Stimulated activated CD4-positive, alpha-beta T cell treated with anti-CD3 and anti-CD28 coated beads, Interleukin-12 subunit alpha, Interleukin-12 subunit beta, amount 100 ng/mL, for 24 hours (primary cell): ENCODE measurements around the gene CCDC134.
A peak's percentile ranks its signal among the peaks of the same experiment; 100 is the strongest.
"Not testable (repeated sequence)": the region's sequence is repeated elsewhere in the genome, so short reads cannot be mapped to it uniquely, and the experiment has no call there.

ENCODE experiments used
- DNase-seq, 2 experiments: peaks; one replicate each; pipeline ENCODE4 v3.0.0-alpha.2; 2020; ENCODE audit warnings: low read depth in 2 of 2

The CCDC134 gene

DNA sequence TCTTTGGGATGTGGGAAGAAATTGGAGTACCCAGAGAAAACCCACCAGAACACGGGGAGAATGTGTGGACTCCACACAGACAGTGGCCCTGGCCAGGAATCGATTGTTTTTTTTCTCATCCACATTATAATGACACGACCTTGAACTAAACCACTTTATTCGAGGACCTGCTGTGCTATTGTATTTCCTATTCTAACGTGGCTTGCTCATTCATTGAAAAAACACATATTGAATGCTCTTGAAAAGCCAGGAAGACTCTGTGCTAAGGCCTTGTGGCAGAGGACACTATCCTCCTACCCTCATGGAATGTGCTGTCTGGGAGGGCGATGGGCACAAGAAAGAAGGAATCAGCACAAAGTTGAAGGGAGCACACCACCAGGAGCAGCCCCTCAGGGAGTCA is 23.3 kb downstream of the CCDC134 start:
- DNase-seq, result no peak

DNA sequence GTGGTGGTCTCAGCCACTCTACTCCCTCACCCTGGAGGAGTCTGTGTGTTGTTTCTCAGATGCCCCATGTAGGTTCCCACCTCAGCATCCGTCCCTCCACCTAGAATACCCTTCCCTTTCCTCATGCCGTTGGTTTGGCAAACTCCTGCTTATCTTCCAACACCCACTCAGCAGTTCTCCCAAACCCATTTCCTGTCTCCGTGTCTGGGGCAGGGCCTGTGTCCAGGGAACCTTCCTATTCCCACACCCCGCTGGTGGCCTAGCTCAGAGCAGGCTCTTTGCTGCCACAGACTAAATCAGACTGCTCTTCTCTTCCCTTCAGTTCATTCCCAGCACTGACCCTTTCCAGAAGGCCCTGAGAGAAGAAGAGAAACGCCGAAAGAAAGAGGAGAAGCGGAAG is 24.9 kb downstream of the CCDC134 start:
- no peak for DNase-seq

DNA sequence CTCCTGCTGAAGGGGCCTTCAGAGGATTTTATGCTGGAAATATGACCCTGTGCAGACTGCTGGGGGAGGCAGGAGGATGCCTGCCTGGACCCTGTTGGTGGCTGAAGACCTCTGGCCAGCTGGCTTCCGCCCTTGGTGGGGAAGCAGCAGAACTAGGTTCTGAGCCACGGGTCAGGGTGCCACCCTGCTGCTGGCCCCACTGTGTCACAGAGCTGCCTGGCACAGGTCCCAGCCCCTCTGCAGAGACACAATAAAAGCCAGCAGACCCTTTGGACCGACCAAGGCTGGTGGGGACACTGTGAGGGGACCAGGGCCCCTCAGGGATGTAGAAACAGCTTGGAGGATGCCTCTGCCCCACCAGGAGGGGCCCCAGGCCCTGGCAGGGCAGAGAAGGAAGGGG is 25.5 kb downstream of the CCDC134 start:
- no peak for DNase-seq

DNA sequence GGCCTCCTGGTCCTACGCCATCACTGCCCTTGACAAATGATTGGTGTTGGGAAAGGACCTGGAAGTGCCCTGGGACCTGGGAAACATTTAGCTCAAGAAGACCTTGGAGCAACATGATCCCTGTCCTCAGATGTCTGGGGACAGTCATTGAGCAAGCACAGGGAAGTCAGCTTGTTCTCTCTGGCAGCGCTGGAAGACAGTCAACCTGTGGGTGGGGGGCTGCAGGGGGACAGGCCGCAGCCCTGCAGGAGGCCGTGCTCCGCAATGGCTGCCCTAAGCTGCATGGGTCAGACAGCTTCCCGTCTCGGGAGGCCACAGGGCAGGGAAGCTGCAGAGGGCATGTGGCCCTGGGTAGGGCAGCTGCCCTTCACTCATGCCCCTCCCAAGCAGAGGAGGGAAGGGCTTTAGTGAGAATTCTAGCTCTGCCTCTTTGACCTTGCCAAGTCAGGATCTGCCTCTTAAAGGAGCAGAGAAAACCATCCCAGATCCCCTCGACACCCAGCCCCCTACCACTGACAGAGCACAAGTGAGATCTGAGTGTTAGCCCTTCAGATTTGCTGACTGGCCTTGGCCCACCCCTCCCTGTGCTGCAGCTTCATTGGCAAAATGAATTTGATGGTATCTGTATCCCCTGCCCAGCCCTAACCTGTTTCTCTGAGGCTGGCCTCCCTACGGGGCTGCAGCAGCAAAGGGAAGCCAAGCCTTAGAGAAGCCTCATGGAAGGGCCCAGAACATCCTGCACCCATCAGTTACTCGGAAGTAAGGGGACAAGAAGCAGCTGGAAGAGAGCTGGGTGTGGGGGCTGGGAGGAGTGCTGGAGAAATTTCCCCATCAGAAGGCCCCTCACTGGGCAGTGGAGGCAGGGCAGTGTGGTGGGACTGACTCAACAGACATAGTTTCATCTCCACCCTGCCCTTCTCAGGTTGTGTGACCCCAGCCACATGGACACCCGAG is 26.2 kb downstream of the CCDC134 start:
- DNase-seq, result no peak

DNA sequence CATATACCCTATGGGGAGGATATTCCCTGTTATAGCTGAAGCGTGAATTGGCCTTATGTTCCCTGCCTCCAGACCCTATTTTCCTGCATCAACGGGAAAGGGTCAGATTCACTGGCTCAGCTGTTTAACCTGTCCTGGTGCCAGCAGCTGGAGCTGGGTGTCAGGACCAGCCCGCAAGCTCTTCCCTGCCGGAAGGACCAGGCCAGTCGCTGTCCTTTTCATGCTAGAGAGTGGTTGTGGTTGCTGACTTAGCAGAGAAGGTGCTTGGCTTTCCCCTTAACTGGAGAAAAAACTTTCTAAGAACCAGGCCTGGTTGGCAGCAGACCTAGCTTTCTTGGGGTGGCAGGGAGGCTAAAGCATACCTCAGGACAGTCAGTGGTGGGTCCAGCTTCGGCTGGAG is 27.2 kb downstream of the CCDC134 start:
- DNase-seq, result no peak

DNA sequence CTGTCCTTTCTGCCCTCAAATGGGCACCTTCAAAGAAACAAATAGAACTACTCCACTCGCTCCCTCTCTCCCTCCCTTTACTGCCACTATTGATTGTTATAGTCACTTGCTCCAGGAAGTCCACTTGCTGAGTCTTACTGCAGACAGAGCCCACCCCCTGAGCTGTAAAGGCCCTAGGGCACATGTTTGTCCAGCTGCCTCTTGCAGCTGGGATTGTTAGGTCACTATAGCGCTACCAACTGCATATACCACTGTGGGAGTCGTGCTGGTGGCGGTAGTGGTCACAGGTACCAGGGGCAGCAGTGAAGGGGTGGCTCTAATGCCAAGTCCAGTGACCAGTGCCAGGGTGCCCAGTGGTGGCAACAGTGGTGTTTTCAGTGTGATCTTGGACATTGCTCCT is 28.0 kb downstream of the CCDC134 start:
- no peak for DNase-seq

DNA sequence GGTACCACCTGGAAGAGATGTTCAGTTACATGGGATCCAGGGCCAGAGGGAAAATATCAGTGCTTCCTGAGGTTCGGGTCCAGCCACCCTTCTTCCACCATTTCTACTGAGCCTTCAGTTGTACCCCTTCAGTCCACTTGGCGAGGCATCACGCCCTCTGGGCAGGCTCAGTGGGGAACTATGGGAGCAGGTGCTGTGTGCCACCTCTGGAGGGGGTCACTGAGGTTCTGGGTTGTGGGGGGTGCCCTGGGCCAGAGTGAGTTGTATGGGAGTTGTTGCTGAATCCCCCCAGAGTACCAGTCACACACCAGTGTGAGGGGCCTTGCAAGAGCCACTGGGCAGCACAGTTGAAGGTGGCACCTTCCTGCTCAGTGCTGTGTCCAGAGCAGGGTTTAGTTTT is 29.7 kb downstream of the CCDC134 start:
- DNase-seq, result no peak

DNA sequence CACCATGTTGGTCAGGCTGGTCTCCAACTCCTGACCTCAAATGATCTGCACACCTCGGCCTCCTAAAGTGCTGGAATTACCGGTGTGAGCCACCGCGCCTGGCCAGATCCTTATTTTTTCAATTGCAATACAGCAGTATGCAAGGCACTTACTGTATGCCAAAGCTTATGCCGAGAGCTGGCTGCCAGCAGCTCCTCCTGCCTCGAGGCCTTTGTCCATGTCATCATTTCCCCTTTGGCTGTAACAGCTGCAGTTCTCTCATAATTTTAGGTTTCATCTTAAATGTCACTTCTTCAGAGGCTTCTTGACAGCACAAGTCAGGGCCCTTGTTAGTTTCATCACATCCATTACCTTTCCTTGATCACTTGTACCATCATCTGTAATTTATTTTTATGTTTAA is 30.9 kb downstream of the CCDC134 start:
- DNase-seq, result no peak

DNA sequence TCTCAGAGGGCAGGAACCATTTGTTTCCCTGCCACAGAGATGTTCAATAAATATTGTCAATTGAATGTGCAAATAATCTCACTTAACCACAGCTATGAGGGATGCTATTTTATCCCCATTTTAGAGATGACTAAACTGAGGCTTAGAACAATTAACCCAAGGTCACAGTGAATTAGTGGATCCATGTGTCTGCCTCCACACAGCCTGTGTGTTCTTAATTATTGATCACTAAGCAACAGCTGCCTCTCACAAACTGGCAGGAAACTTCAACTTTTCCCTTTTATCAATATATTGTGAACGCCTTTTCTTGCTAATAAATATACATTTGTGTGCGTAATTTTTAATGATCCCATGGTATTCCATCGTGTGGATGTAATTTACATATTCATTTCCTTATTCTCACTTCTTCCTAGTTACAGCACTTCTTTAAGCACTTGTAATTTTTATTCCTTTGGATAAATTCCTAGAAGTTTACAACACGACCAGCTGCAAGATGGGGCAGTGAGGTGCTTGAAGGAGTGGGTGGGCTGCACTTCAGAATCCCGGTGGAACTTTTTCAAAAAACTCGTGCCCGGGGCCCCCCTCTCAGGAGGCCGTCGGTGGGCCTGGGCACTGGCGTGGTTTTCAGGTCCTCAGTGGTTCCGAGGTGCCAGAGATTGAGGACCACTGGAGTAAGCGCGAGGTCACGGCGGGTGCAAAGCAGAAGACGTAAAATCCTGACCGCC is 31.5 kb downstream of the CCDC134 start:
- DNase-seq, result no peak

DNA sequence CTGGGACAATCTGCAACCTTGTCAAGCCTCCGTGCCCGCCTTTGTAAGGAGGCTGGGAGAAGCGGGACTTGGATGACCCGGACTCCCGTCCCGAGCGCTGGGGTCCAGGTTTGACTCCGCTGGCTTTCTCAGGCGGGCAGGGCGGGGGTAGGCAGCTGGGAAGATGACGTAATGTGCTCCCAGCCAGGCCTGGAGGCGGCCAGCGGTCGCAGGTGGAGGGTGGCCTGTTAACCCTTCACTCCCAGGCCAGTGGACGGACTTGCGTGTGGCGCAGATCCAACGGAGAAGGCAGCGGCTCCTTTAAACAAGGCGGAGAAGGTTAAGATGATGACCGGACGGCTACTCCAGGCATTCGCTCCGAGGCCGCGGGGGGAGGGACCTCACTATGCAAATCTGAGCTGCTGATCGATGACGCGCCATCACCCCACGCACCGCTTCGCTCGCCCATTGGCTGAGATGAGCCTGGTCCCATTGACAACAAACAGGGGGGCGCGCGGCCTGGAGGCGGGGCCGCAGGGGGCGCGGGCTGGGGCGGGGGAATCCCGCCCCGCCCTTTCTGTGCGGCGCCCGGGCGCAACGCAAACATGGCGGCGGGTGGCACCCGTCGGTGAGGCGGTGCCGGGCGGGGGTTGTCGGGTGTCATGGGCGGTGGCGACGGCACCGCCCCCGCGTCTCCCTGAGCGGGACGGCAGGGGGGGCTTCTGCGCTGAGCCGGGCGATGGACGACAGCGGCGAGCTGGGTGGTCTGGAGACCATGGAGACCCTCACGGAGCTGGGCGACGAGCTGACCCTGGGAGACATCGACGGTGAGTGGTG is 32.3 kb downstream of the CCDC134 start, which contains the start of gene SREBF2:
Gene SREBF2, plus strand, starts transcription at position 553 of the 816 bp plus-strand sequence. Its CDS starts 166 bp downstream, at position 719.
- peak; percentile 98 to 99 for DNase-seq

DNA sequence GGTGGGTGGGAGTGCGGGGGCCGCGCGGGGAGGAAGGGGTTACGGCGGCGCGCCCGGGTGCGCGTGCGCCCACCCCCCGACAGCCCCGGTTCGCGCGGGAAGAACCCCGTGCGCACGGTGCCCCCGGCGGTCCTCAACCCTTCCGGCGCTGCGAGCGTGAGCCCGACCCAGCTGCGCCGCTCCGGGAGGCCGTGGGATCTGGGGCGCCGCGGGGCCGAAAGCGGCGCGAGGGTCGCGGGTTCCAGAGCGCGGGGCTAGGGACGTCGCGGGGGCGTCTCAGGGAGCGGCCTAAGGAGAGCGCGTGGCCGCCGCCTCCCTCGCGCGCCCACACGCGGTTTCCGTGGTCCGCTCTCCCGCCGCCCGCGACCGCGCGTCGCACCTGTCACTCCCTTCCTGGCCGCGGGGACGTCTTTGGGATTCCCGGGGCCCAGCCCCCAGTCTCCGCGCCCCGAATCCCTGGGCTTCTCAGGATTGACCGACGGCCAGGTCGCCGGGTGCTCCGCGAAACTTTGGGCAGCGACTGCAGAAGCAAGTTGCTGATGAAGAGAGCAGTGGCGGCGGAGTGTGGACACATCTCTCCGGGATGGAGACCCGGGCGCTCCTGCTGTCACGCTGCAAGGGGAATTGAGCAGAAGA is 33.0 kb downstream of the CCDC134 start:
- DNase-seq, result peak in 1 of 2 experiments; percentile 16

DNA sequence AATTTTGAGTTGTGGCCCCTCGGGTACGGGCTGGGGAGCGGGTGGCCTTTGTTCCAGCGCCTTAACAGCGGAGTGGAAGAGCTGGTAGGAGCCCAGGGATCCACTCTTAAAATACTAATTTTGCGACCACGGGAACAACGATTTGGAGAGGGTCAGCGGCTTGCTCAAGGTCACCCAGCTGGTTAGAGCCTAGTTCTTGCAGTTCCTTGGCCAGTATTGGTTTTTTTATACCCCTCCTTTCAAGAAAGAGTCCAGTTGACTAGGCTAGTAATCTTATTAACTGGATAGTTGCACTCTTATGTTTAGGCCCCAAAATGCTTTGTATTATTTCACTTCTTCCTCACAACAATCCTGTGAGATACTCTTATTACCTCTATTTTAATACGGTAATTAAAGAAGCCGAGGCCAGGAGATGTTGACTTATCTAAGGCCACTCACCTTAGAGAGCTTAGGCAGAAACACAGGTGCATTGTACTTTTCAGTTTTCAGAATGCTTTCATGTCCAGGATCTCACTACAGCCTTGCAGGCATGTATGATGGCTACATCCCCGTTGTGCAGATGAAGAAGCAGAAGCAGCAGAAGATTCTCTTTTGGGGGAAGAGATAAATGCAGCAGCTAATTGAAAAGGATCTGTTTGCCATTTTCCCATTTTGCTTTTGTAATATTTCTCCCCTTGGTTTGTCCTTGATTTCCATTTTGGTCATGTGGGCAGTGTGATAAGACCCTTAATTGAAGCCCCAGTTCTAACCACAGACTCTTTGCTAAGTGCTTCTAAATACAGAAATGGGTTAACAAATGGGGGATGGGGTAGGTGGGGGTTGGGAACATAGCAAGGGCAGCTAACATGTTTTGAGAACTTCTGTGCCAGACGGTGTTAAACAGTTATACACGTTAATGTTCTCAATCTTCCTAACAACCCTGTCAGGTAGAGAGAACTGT is 33.8 kb downstream of the CCDC134 start:
- no peak for DNase-seq

DNA sequence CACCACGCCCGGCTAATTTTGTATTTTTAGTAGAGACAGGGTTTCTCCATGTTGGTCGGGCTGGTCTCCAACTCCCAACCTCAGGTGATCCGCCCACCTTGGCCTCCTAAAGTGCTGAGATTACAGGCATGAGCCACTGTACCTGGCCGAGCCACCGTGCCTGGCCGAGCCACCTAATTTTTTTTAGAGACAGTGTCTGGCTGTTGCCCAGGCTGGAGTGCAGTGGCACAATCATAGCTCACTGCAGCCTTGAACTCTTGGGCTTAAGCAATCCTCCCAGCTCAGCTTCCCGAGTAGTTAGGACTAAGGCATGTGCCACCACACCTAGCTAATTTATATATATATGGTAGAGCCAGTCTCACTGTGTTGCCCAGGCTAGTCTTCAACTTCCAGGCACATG is 35.0 kb downstream of the CCDC134 start:
- not testable (repeated sequence) for DNase-seq

DNA sequence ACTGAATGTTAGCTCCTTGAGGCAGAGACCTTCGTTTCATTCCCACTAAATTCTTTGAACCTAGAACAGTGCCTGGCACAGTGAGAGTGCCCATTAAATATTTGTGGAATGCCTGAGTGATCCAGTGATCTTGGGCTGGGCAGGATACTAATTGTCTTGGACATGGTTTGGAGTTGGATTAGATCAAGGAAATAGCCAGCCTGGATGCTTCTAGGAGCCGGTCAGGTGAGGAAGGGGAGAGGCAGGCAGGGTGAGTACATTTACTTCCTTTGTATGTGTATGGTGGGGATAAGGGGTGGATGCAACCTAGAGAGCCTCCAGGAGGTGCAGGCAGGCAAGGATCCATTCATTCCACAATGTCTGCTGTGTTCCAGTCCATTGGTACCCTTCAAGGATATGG is 36.1 kb downstream of the CCDC134 start:
- DNase-seq, result no peak

DNA sequence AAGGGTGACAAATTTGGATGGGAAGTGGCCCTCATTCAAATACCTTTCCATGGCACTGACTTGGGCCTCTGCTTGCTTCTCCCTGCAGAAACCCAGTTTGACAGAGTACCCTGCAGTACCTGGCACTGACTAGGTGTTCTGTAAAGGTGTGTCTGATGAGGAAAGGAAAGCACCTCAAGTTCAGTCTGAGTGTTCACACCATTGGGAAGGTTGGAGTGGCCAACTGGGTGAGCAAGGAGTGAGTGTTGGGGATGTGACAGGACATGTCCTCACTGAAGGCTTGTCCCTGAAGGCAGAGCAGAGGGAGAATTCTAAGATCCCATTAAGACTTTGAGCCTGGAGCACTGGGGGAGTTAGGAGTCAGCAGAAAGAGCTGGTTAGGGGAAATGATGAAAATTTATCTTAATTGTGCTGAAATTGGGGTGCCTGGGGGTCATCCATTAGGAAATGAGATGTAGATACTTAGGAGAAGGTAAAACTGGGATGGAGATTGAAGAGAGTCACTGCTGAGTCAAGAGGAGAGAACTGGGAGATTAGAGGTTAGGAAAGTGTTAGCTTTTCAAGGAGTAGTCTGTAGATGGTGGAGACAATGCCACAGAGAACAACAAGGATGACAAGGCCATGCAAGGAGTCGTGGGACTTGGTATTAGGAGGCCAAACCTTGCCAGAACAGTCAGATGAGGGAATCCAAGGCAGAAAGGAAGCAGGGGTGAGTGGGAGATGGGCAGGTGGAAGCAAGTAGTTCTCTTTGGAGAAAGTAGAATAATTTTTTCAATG is 38.6 kb downstream of the CCDC134 start:
- no peak for DNase-seq

DNA sequence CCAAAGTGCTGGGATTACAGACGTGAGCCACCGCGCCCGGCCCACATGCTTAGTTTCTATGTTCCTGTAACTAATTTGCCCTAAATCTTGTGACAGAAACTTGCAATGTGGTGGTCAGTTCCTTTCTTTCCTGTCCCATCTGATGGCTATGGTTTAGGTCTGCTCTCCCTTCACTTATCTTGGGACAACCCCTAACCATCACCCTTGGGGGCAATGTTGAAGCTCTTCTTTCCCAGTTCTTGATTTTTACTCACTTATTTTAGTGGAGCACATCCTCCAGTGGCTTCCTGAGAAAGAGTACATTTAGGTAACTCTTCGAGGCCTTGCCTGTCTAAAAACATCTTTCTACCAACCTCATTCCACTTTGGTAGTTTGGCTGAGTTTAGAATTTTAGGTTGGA is 39.7 kb downstream of the CCDC134 start:
- DNase-seq, result no peak

DNA sequence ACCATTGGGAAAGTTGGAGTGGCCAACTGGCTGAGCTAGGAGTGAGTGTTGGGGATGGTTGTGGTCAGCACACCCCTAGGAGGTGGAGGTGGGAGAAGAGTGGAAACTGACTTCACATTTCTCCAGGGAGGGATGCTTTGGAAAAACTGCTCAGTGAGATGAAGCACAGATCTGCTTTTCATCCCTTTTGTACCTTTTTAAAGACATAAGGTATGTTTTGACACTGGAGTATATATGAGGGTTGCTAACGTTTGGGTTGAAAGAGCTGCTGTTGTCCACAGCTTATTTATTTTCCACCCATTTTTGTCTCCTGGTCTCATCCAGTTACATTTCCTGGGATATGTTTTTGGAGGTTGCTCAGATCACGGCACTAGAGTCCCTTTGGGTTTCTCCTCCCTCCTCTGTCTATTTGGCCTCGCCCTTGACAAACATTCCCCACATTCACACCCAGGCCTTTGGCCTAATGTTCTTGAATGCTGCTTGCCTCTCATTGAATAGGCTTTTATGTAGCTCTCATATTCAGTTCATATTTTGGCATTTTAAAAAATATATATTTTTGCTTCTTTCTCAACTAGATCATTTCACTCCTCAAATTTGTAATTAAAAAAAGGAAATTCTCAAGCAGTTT is 40.7 kb downstream of the CCDC134 start:
- no peak for DNase-seq

DNA sequence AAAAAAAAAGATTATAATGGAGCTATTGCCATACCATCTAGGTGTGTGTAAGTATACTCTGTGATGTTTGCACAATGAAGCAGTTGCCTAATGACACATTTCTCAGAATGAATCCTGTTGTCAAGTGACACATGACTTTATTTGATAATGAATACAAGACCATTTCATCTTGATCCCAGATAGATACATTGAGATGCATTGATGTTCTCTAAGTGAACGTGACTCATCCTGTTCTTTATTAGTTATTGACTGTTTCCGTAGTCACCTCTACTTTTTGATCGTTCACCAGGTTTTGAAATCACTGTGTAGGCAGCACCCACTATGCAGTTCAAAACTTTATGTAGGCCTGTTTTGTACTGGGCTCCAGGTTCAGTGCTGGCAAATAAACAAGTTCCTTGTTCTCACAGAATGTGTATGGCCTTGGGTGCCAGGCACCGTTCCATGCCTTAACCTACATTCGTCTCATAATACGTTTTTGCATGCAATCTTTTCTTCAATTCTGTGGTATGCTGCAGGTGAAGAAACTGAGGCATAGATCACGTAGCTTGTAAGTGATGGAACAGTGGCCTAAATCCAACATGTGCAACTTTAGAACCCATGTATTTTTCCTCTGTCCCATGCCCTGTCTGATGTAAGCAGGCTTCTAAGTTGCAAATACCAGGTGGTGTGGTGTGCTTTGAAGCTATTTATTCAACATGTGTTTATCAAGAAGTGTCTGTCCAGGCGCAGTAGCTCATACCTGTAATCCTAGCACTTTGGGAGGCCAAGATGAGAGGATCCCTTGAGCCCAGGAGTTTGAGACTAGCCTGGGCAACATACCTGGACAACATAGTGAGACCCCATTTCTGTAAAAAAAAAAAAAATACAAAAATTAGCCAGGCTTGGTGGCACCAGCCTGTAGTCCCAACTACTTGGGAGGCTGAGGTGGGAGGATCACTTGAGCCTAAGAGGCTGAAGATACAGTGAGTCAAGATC is 42.8 kb downstream of the CCDC134 start:
- no peak for DNase-seq
